ENCODE results near the gene FAM107B. TPM values are rescaled to one million over a fixed set of nuclear protein-coding genes. Genes with fewer than 3 reads are reported as not detected.

FAM107B gene
- total and polyA plus RNA-seq, 2 donors (not counting 3 experiments of a cell fraction or from before 2014, with no cell fraction given), result 39.2 to 176 TPM

DNA sequence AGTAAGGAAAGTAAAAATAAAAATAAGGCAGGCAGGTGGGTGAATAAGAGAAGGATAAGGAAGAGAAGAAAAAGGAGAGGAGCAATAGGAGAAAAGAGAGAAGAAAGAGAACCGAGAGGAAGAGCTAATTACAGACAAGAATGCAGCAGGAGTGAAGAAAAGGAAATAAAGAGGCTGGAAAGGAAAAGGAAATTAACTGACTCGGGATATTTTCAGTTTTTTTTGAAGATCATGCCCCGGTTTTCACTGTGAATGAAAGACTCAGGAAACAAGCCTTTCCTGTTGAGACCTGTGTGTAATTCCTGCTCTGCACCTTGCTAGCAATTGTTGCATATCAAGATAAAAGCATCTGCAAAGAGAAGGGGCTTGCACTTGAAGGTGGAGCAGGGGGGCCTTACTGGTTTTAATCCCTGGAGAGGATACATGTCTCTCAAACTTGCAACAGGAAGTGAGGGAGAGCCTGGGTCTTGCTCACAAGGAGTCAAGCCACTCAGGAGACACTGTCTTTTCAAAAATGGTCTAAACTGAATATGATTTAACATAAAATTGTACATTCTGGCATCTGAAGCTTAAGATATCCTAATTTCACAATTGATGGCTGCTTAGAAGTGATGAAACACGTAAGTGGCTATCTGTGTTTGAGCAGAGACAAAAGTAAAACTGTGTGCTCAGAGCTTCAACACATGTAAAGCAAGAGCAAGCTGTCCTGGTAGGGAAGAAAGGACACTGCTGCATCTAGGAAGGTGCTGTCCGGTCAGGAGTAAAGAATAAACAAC is 157.6 kb downstream of the FAM107B start:
- Histone ChIP-seq H4K20me1 (replicated peaks; ENCODE audit: control insufficient read depth, extremely low read depth, insufficient read depth, low read length) (no peaks in the 10 kb centered on the region), H3K9me1 (replicated peaks; ENCODE audit: control insufficient read depth, extremely low read depth, insufficient read depth, low read length) (no peaks in the 10 kb centered on the region), H3K9ac (replicated peaks; ENCODE audit: extremely low read depth, insufficient read depth, low read length) (no peak overlapping the region), H3K79me2 (ENCODE audit: control insufficient read depth, insufficient read depth, low read length) (no peaks in the 10 kb centered on the region), H3K4me2 (ENCODE audit: insufficient read depth, low read length) (peak overlapping the region; percentile 60), H3K4me1 (ENCODE audit: control insufficient read depth, extremely low read depth, insufficient read depth, low read length) (peaks cover 21% of the 10 kb centered on the region), H3K9me3 (replicated peaks; ENCODE audit: control insufficient read depth, insufficient read depth, low read length) (no peaks in the 10 kb centered on the region), H3K36me3 (ENCODE audit: control insufficient read depth in 2 of 2, extremely low read depth in 1 of 2, insufficient read depth in 2 of 2, low read length in 2 of 2) (no peaks in the 10 kb centered on the region), H3K27me3 (ENCODE audit: control insufficient read depth in 2 of 2, insufficient read depth in 2 of 2, low read length in 2 of 2) (no peaks in the 10 kb centered on the region), H2AFZ (ENCODE audit: low read depth, low read length) (no peak overlapping the region), H3K27ac (ENCODE audit: insufficient read depth, low read depth, low read length) (peak overlapping the region; percentile 32), H3K4me3 (replicated peaks in 1 of 3; ENCODE audit: insufficient read depth in 1 of 3, low read depth in 1 of 3, low read length in 3 of 3) (peak overlapping the region in 1 of 3 experiments; percentile 23)
- TF ChIP-seq GATA2 (IDR thresholded peaks at IDR 0.05; ENCODE audit: insufficient read depth, insufficient read length, low read depth, low read length), result peak; percentile 63
- TF ChIP-seq EZH2 (IDR thresholded peaks at IDR 0.05; ENCODE audit: borderline replicate concordance, low read depth, low read length, severe bottlenecking), result no peak
- TF ChIP-seq FOS (IDR thresholded peaks at IDR 0.05; ENCODE audit: borderline replicate concordance, insufficient read depth, low read length), result peak; percentile 43
- no peak for TF ChIP-seq JUN (IDR thresholded peaks at IDR 0.05; ENCODE audit: borderline replicate concordance, insufficient read depth, insufficient read length, low read depth)
- no peak for TF ChIP-seq POLR2A (IDR thresholded peaks at IDR 0.05; ENCODE audit: low read depth, low read length)
- peak; percentile 30 for TF ChIP-seq POLR2AphosphoS5 (IDR thresholded peaks at IDR 0.05; ENCODE audit: insufficient read depth, low read depth, low read length)
- ChIA-PET CTCF (interaction anchor here (0.7 to 1.3 kb wide), 3 partner anchors 10 to 318 kb away, joined by 3 to 4 read pairs (median 3); no protein-coding TSS in a partner anchor), POLR2A (no interaction called here)
- dilution Hi-C loops (cut with MboI; ENCODE audit: extremely low pct_ligation_motif_present, low sequenced_read_pairs) (no loop called here), intact Hi-C loops (cut with micrococcal nuclease) (no loop called here)
- FAIRE-seq (peak; percentile 94), DNase-seq (ENCODE audit: low read depth, low spot score) (peak; percentile 56)
- BruUV-seq (replicated peaks), result no TSS peak

DNA sequence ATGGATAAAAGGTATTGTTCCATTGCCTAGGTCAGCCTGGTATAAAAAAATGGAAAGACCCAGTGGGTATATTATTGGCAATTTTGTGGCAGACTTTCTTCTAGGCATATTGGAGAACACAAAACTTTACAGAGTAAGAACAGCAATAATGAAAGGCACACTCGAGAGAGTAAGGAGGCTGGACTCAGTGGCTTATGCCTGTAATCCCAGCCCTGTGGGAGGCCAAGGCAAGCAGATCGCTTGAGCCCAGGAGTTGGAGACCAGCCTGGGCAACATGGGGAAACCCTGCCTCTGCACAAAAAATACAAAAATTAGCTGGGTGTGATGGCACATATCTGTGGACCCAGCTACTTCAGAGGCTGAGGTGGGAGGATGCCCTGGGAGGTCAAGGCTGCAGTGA is 158.2 kb downstream of the FAM107B start:
- no peaks in the 10 kb centered on the region for H3K9me1 ChIP-seq (replicated peaks; ENCODE audit: control insufficient read depth, extremely low read depth, insufficient read depth, low read length)
- peak; percentile 58 for FAIRE-seq
- H4K20me1 ChIP-seq (replicated peaks; ENCODE audit: control insufficient read depth, extremely low read depth, insufficient read depth, low read length), result no peaks in the 10 kb centered on the region
- H3K27me3 ChIP-seq (ENCODE audit: control insufficient read depth in 2 of 2, insufficient read depth in 2 of 2, low read length in 2 of 2), result no peaks in the 10 kb centered on the region
- H3K4me2 ChIP-seq (ENCODE audit: insufficient read depth, low read length), result peak overlapping the region; percentile 60
- TF ChIP-seq CTCF (IDR thresholded peaks at IDR 0.05; ENCODE audit: extremely low read depth in 1 of 2, insufficient read depth in 1 of 2, low read depth in 1 of 2, low read length in 2 of 2) (no peak), EZH2 (IDR thresholded peaks at IDR 0.05; ENCODE audit: borderline replicate concordance, low read depth, low read length, severe bottlenecking) (no peak), MYC (IDR thresholded peaks at IDR 0.05; ENCODE audit: low read depth, low read length) (no peak), GATA2 (IDR thresholded peaks at IDR 0.05; ENCODE audit: insufficient read depth, insufficient read length, low read depth, low read length) (no peak)
- TF ChIP-seq, protein P1, sequence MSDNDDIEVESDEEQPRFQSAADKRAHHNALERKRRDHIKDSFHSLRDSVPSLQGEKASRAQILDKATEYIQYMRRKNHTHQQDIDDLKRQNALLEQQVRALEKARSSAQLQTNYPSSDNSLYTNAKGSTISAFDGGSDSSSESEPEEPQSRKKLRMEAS (IDR thresholded peaks at IDR 0.05; ENCODE audit: insufficient read depth, insufficient read length), result no peak
- H3K27ac ChIP-seq (ENCODE audit: insufficient read depth, low read depth, low read length), result peak overlapping the region; percentile 32
- peaks cover 21% of the 10 kb centered on the region for H3K4me1 ChIP-seq (ENCODE audit: control insufficient read depth, extremely low read depth, insufficient read depth, low read length)
- peak overlapping the region; percentile 20 for H2AFZ ChIP-seq (ENCODE audit: low read depth, low read length)
- no peaks in the 10 kb centered on the region for H3K9me3 ChIP-seq (replicated peaks; ENCODE audit: control insufficient read depth, insufficient read depth, low read length)
- no peaks in the 10 kb centered on the region for H3K79me2 ChIP-seq (ENCODE audit: control insufficient read depth, insufficient read depth, low read length)
- intact Hi-C loops (cut with micrococcal nuclease), result no loop called here
- no peak overlapping the region for H3K9ac ChIP-seq (replicated peaks; ENCODE audit: extremely low read depth, insufficient read depth, low read length)
- no peak overlapping the region for H3K4me3 ChIP-seq (replicated peaks in 1 of 3; ENCODE audit: insufficient read depth in 1 of 3, low read depth in 1 of 3, low read length in 3 of 3)
- no peak for DNase-seq (ENCODE audit: low read depth, low spot score)
- dilution Hi-C loops (cut with MboI; ENCODE audit: extremely low pct_ligation_motif_present, low sequenced_read_pairs), result no loop called here
- POLR2A ChIA-PET, result no interaction called here
- no peaks in the 10 kb centered on the region for H3K36me3 ChIP-seq (ENCODE audit: control insufficient read depth in 2 of 2, extremely low read depth in 1 of 2, insufficient read depth in 2 of 2, low read length in 2 of 2)
- BruUV-seq (replicated peaks), result no TSS peak
- CTCF ChIA-PET, result interaction anchor here (1.2 kb wide), 1 partner anchor 203 kb away, joined by 3 read pairs; no protein-coding TSS in a partner anchor

All from endothelial cell of umbilical vein (primary cell).